GM21528 (cell line): Measurements from ENCODE around the gene RASGRF1.

Experiments used
- ATAC-seq: cut with Tn5 transposase; IDR thresholded peaks from one replicate; pipeline ENCODE4 v1.9.1; 2021; ENCODE audit warnings: mild to moderate bottlenecking, moderate library complexity; ENCODE audit not compliant: unreplicated experiment, low FRiP score

RASGRF1 gene

DNA sequence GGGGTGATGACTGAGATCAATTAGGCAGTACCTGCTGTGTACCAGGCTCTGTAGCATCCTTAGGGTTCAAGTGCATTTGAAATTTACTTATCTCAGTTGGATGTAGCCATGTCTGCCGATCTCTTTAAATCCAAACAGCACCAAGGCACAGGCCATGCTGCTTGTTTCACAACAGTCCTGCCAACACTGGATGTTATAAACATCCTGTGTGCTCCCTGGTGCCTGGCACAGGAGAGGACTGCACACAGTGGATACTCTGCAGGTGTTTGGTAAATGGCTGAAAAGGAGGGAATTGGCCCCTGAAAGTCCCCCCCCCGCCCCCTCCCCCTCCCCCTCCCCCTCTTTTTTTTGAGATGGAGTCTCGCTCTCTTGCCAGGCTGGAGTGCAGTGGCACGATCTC lies 172.7 kb downstream of the RASGRF1 start:
- ATAC-seq: no peak

- no peak for ATAC-seq
Measured at GRCh38 chr15:78916088-78916487, 174.5 kb downstream of the RASGRF1 start.

DNA sequence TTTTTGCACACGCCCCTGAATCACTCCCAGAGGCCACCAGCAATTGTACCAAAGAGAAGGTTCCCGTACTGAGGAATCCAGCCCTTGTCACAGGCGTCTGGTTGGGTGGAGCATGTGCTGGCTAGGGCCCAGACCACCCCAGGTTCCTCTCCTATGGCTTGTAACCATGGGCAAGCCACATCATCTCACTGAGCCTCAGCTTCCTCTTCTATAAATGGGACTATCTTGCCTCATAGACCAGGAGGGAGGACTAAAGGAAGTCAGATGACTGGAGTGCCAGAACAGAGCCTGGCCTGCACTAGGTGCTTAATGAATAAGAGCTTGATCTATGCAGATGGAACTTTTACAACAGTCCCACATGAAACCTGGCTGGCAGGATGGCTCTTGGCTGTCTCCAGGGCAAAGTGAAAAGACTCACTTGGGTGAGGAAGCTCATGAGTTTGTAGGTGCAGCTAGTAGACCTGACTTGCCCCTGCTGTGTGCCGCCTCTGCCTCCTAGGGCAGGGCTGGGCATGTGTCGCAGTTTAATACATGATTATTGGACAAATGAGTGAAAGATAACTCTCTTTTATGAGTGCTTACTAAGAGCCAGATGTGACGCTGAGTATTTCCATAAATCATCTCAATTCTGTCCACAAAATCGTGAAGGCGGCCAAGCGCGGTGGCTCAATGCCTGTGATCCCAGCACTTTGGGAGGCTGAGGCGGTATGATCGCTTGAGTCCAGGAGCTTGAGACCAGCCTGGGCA lies 175.1 kb downstream of the RASGRF1 start:
- ATAC-seq: no peak

GRCh38 chr15:78914027-78914764 lies 176.4 kb downstream of the RASGRF1 start:
- no peak for ATAC-seq

GRCh38 chr15:78913012-78913411 lies 177.6 kb downstream of the RASGRF1 start:
- ATAC-seq: no peak

DNA sequence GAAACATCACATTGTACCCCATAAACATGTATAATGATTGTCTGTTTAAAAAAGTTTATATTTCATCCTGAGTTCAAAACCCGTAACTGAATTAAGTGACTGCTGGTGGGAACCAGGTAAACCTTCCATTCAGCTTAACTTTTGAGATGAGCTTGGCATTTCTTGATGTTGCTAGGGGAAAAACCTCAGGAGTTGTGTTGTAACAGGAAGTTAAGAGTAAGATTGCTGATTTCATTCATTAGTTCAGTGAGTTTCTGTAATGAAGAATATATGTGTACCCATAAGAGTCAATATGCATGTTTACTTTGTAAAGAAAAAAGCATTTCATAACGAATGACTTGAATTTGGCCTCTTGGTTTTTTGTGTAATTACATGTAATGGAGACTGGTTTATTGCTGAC lies 178.3 kb downstream of the RASGRF1 start:
- no peak for ATAC-seq

GRCh38 chr15:78910271-78910670 lies 180.3 kb downstream of the RASGRF1 start:
- ATAC-seq: no peak
